K562 (cell line): ENCODE data around the gene KMT2A. TPM values are rescaled to one million over a fixed set of nuclear protein-coding genes. Genes with fewer than 3 reads are reported as not detected.

Experiments
- BMI1 ChIP-seq: fragments of 150-350 bp; IDR thresholded peaks from 2 replicates; pipeline ENCODE4 v1.6.1; 2014; ENCODE audit warnings: low read length
- CBX5 ChIP-seq: IDR thresholded peaks from 2 replicates; pipeline ENCODE4 v1.6.1; 2014; ENCODE audit warnings: low read depth, borderline replicate concordance
- CREM ChIP-seq: IDR thresholded peaks from 2 replicates; pipeline ENCODE4 v1.6.1; 2014; ENCODE audit warnings: antibody characterized with exemption, low read depth
- CTCF ChIP-seq, 3 experiments: IDR thresholded peaks in 2 of 3; conservative IDR thresholded peaks in 1 of 3; 2 replicates each; pipeline ENCODE4 v1.5.1; 2011 to 2012; ENCODE audit warnings: low read length in 3 of 3, mild to moderate bottlenecking in 3 of 3, control low read depth in 2 of 3, improper control_type of control experiment in 1 of 3, inconsistent platforms in 1 of 3, low read depth in 1 of 3, mixed read lengths in 1 of 3, moderate library complexity in 1 of 3; ENCODE audit not compliant: insufficient read depth in 2 of 3
- IFI16 ChIP-seq: fragments of 250-450 bp; sonication (Bioruptor Pico); IDR thresholded peaks from 2 replicates; pipeline ENCODE4 v2.1.2; 2022; ENCODE audit warnings: mild to moderate bottlenecking, inconsistent platforms
- MTA1 ChIP-seq: fragments of 450-650 bp; IDR thresholded peaks from 2 replicates; pipeline ENCODE4 v1.6.1; 2017; ENCODE audit warnings: borderline replicate concordance
- NR3C1 ChIP-seq: sonication (generic); formaldehyde crosslinking; IDR thresholded peaks from 2 replicates; pipeline ENCODE4 v1.8.1; 2022; ENCODE audit warnings: missing genetic modification reagents
- PHB ChIP-seq: fragments of 250-450 bp; sonication (Bioruptor Pico); IDR thresholded peaks from 2 replicates; pipeline ENCODE4 v1.5.0; 2021
- POLR2B ChIP-seq: fragments of 450-650 bp; IDR thresholded peaks from 2 replicates; pipeline ENCODE4 v1.6.1; 2018; ENCODE audit warnings: low read depth; ENCODE audit not compliant: partially characterized antibody
- RBFOX2 ChIP-seq: fragments of 200-400 bp; formaldehyde crosslinking; IDR thresholded peaks from 2 replicates; pipeline ENCODE4 v1.6.1; 2017; ENCODE audit warnings: low read depth, mild to moderate bottlenecking, low read length, moderate library complexity
- SAP30 ChIP-seq: fragments of 200-600 bp; sonication (generic); IDR thresholded peaks from 2 replicates; pipeline ENCODE4 v1.6.1; 2012; ENCODE audit warnings: borderline replicate concordance, low read depth, mild to moderate bottlenecking, moderate library complexity, low read length, control low read depth, inconsistent platforms; ENCODE audit not compliant: insufficient read depth, poor library complexity, severe bottlenecking
- SMAD2 ChIP-seq: fragments of 150-350 bp; IDR thresholded peaks from 2 replicates; pipeline ENCODE4 v1.6.1; 2014; ENCODE audit warnings: low read depth, mild to moderate bottlenecking, low read length
- ZKSCAN3 ChIP-seq: fragments of 250-450 bp; sonication (Bioruptor Pico); IDR thresholded peaks from 2 replicates; pipeline ENCODE4 v1.4.0; 2020
- ZNF217 ChIP-seq: sonication (generic); formaldehyde crosslinking; IDR thresholded peaks from 2 replicates; pipeline ENCODE4 v1.8.0; 2022; ENCODE audit warnings: mild to moderate bottlenecking, missing genetic modification reagents
- ZNF407 ChIP-seq: fragments of 450-650 bp; IDR thresholded peaks from 2 replicates; pipeline ENCODE4 v1.6.1; 2016; ENCODE audit warnings: low read depth
- polyA plus RNA-seq, 8 experiments: library from polyadenylated mRNA; depleted of rRNA in 4 of 8; stranded (reverse) in 5 of 8; unstranded in 3 of 8; fragments of >200 nt; fragmentation: Nextera tagmentation in 2 of 8; fragmentation: Illumina TruSeq in 1 of 8; extraction: Ambion mirVana in 2 of 8; extraction: Trizol in 1 of 8; gene quantifications; 2 replicates each; pipeline versions ENCODE4 v1.2.1 to v1.2.3, GENCODE V29; 2011 to 2014; ENCODE audit warnings: inconsistent platforms in 1 of 8, missing spikeins in 1 of 8
- total RNA-seq, 7 experiments: library from RNA; depleted of rRNA in 6 of 7; stranded (reverse); fragments of >200 nt in 6 of 7; fragmentation: Illumina TruSeq in 2 of 7; extraction: Trizol in 2 of 7; gene quantifications; 2 replicates each; pipeline versions ENCODE4 v1.2.1 to v1.2.3, GENCODE V29; 2011 to 2021; ENCODE audit warnings: low replicate concordance in 1 of 7

Gene KMT2A
- total and polyA plus RNA-seq, 9 of the 15 experiments (the other 6 are each of a cell fraction or from before 2014, with no cell fraction given): 9.6 to 59.9 (median 32.6) TPM

- peak; percentile 76 for TF ChIP-seq CREM
- no peak for TF ChIP-seq IFI16 (CRISPR knock-in tag)
- TF ChIP-seq RBFOX2: no peak
- no peak for TF ChIP-seq ZKSCAN3
- no peak for TF ChIP-seq BMI1
- no peak for TF ChIP-seq SMAD2
- TF ChIP-seq NR3C1: no peak
- TF ChIP-seq ZNF407: no peak
- TF ChIP-seq MTA1: peak; percentile 79
- no peak for TF ChIP-seq CBX5
- no peak for TF ChIP-seq ZNF217 (CRISPR knock-in tag)
- no peak for TF ChIP-seq PHB (CRISPR knock-in tag)
- no peak for TF ChIP-seq CTCF (IDR thresholded peaks at IDR 0.05 in 2 of 3, conservative IDR thresholded peaks at IDR 0.05 in 1 of 3; ENCODE audit: insufficient read depth in 2 of 3, low read depth in 1 of 3, low read length in 3 of 3)
- no peak for TF ChIP-seq SAP30
- TF ChIP-seq POLR2B: no peak
Observed at GRCh38 chr11:118572981-118573550, 136.8 kb downstream of the KMT2A start (continued).
